Measurements from ENCODE around the gene TRIM25. TPM values are rescaled to one million over a fixed set of nuclear protein-coding genes. Genes with fewer than 3 reads are reported as not detected.

TRIM25 gene
- total and polyA plus RNA-seq, 2 experiments from 2014 or later, result 11.4 to 24.6 TPM

GRCh38 chr17:56937687-56938086 is 23.8 kb upstream of the TRIM25 start:
- Histone ChIP-seq H3K9me2 (replicated peaks; ENCODE audit: insufficient read depth) (no peaks in the 10 kb centered on the region), H3K27ac (no peak overlapping the region), H3K79me2 (no peaks in the 10 kb centered on the region), H2AFZ (no peak overlapping the region), H4K20me1 (ENCODE audit: insufficient read depth, poor library complexity, severe bottlenecking) (no peaks in the 10 kb centered on the region), H3K4me1 (ENCODE audit: insufficient read depth) (no peaks in the 10 kb centered on the region), H3K4me2 (no peak overlapping the region), H3K36me3 (replicated peaks; ENCODE audit: insufficient read depth, low read depth) (peaks cover 8% of the 10 kb centered on the region), H3K9me3 (ENCODE audit: low read depth) (no peaks in the 10 kb centered on the region), H3K27me3 (no peaks in the 10 kb centered on the region), H3K4me3 (no peak overlapping the region)
- no peak for TF ChIP-seq CTCF (IDR thresholded peaks at IDR 0.05; ENCODE audit: poor library complexity)
- no peak for TF ChIP-seq EZH2phosphoT487 (IDR thresholded peaks at IDR 0.05; ENCODE audit: low read depth, severe bottlenecking, unreplicated experiment)
- no peak for TF ChIP-seq EZH2 (IDR thresholded peaks at IDR 0.05; ENCODE audit: borderline replicate concordance)
- no peak for DNase-seq (ENCODE audit: low spot score)
- 80% methylated on average over 2 of the region's 2 CpGs for WGBS (ENCODE audit: low lambda C conversion rate, missing lambda C conversion rate)

DNA sequence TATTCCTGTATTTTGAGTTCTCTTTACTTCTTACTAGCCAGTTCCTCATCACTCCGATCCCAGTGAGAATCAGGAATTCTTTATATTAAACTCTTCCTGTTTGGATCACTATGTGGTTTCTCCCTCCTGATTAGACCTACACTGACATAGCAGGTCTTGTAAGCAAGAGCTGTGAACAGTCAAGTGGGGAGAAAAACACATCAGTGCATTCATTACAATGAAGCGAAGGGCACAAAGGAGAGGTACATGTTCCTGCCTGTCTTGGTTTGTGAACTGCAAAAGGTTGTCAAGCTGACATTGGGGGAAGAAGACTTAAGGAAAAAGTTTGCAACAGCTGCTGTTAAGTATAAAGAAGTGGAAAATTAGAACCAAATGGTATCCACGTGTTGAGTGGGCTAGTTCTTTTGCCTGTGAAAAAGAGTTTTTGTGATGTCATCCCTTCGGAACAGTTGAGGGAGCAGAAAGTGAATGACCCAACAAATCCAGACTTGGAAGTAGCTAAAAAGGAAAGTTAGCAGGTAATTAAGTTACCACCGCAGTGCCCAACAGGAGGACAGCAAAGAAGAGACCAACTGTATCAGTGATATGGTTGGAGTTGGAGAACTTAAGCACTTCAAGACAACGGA is 23.0 kb upstream of the TRIM25 start:
- peaks cover 8% of the 10 kb centered on the region for H3K36me3 ChIP-seq (replicated peaks; ENCODE audit: insufficient read depth, low read depth)

DNA sequence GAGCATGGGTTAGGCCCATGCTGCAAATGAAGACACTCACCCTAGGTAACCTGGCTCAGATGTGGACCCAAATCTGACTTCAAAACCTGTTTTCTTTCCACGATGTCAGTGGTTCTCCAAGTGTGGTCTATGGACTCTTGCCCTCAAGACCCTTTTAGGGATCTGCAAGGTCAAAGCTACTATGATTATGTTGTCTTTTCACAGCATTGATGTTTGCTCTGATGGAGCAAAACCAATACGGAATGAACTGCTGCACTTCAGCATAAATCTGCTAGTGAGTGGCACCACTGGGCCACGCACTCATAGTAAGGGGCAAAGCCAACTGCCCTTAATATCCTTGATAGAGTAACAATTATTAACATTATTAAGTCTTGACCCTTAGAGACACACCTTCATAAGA is 21.6 kb upstream of the TRIM25 start:
- no peak overlapping the region for H2AFZ ChIP-seq
- H3K4me1 ChIP-seq (ENCODE audit: insufficient read depth), result no peaks in the 10 kb centered on the region
- H3K36me3 ChIP-seq (replicated peaks; ENCODE audit: insufficient read depth, low read depth), result peaks cover 8% of the 10 kb centered on the region
- no peak for TF ChIP-seq EZH2phosphoT487 (IDR thresholded peaks at IDR 0.05; ENCODE audit: low read depth, severe bottlenecking, unreplicated experiment)
- no peak for TF ChIP-seq EZH2 (IDR thresholded peaks at IDR 0.05; ENCODE audit: borderline replicate concordance)
- TF ChIP-seq CTCF (IDR thresholded peaks at IDR 0.05; ENCODE audit: poor library complexity), result no peak
- H4K20me1 ChIP-seq (ENCODE audit: insufficient read depth, poor library complexity, severe bottlenecking), result no peaks in the 10 kb centered on the region
- WGBS (ENCODE audit: low lambda C conversion rate, missing lambda C conversion rate), result 91% methylated on average over 3 of the region's 3 CpGs
- H3K4me3 ChIP-seq, result no peak overlapping the region
- no peaks in the 10 kb centered on the region for H3K27me3 ChIP-seq
- H3K27ac ChIP-seq, result no peak overlapping the region
- peaks cover 6% of the 10 kb centered on the region for H3K9me3 ChIP-seq (ENCODE audit: low read depth)
- no peaks in the 10 kb centered on the region for H3K9me2 ChIP-seq (replicated peaks; ENCODE audit: insufficient read depth)
- no peak for DNase-seq (ENCODE audit: low spot score)
- no peak overlapping the region for H3K4me2 ChIP-seq
- no peaks in the 10 kb centered on the region for H3K79me2 ChIP-seq

More for the DNA sequence above, 23.0 kb upstream of the TRIM25 start:
- H3K4me3 ChIP-seq, result no peak overlapping the region
- no peaks in the 10 kb centered on the region for H3K4me1 ChIP-seq (ENCODE audit: insufficient read depth)
- no peaks in the 10 kb centered on the region for H3K27me3 ChIP-seq
- H3K9me2 ChIP-seq (replicated peaks; ENCODE audit: insufficient read depth), result no peaks in the 10 kb centered on the region
- TF ChIP-seq EZH2 (IDR thresholded peaks at IDR 0.05; ENCODE audit: borderline replicate concordance), result no peak
- TF ChIP-seq EZH2phosphoT487 (IDR thresholded peaks at IDR 0.05; ENCODE audit: low read depth, severe bottlenecking, unreplicated experiment), result no peak
- no peak for TF ChIP-seq CTCF (IDR thresholded peaks at IDR 0.05; ENCODE audit: poor library complexity)
- no peaks in the 10 kb centered on the region for H3K9me3 ChIP-seq (ENCODE audit: low read depth)
- WGBS (ENCODE audit: low lambda C conversion rate, missing lambda C conversion rate), result 83% methylated on average over 6 of the region's 6 CpGs
- H3K4me2 ChIP-seq, result no peak overlapping the region
- no peak overlapping the region for H3K27ac ChIP-seq
- no peak overlapping the region for H2AFZ ChIP-seq
- no peaks in the 10 kb centered on the region for H3K79me2 ChIP-seq
- DNase-seq (ENCODE audit: low spot score), result no peak
- no peaks in the 10 kb centered on the region for H4K20me1 ChIP-seq (ENCODE audit: insufficient read depth, poor library complexity, severe bottlenecking)
